Measurements from ENCODE around the gene DRAM1.
A peak's percentile ranks its signal among the peaks of the same experiment; 100 is the strongest.
"Not testable (repeated sequence)": the region's sequence is repeated elsewhere in the genome, so short reads cannot be mapped to it uniquely, and the experiment has no call there.

Gene DRAM1, protein sequence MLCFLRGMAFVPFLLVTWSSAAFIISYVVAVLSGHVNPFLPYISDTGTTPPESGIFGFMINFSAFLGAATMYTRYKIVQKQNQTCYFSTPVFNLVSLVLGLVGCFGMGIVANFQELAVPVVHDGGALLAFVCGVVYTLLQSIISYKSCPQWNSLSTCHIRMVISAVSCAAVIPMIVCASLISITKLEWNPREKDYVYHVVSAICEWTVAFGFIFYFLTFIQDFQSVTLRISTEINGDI

GRCh38 chr12:101876861-101877805 is at the start of gene DRAM1:
Gene DRAM1 (plus strand): TSS chr12:101877580. CDS start chr12:101877790, 210 bp downstream.
- peak; percentile 83 for DNase-seq

DNA sequence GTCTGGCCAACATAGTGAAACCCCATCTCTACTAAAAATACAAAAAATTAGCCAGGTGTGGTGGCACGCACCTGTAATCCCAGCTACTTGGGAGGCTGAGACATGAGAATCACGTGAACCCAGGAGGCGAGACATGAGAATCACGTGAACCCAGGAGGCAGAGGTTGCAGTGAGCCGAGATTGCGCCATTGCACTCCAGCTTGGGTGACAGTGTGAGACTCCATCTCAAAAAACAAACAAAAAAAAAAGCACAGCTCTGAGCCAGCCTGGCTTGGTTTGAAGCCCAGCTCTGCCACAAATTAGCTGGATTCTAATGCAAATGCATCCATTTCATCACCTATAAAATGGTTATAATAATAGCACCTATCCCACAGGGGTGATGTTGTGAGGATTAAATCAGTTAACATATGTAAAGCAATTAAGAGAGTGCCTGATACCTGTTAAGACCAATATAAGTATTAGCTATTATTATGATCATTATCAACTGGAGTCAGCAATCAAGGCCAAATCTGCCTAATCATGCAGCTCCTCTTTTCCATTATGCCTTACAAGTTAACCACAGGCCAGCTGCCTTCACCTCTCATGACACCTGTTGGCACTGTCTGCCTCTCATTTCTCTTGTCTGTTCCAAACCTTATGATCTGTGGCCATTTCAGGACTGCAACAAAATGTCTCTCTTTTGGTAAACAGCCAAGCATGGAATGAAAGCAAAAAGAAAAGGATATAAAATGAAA is 48.8 kb upstream of the DRAM1 start:
- DNase-seq: no peak

- DNase-seq: no peak
Observed at GRCh38 chr12:101829639-101830366, 47.6 kb upstream of the DRAM1 start.

GRCh38 chr12:101830367-101831325 is 46.7 kb upstream of the DRAM1 start, which contains the start of gene GNPTAB:
Gene GNPTAB (minus strand): TSS chr12:101830959. CDS start chr12:101830675, 284 bp downstream.
- DNase-seq: peak; percentile 97

GRCh38 chr12:101832030-101832429 is 45.4 kb upstream of the DRAM1 start:
- no peak for DNase-seq

- DNase-seq: no peak
Observed at GRCh38 chr12:101838628-101839323, 38.6 kb upstream of the DRAM1 start.

DNA sequence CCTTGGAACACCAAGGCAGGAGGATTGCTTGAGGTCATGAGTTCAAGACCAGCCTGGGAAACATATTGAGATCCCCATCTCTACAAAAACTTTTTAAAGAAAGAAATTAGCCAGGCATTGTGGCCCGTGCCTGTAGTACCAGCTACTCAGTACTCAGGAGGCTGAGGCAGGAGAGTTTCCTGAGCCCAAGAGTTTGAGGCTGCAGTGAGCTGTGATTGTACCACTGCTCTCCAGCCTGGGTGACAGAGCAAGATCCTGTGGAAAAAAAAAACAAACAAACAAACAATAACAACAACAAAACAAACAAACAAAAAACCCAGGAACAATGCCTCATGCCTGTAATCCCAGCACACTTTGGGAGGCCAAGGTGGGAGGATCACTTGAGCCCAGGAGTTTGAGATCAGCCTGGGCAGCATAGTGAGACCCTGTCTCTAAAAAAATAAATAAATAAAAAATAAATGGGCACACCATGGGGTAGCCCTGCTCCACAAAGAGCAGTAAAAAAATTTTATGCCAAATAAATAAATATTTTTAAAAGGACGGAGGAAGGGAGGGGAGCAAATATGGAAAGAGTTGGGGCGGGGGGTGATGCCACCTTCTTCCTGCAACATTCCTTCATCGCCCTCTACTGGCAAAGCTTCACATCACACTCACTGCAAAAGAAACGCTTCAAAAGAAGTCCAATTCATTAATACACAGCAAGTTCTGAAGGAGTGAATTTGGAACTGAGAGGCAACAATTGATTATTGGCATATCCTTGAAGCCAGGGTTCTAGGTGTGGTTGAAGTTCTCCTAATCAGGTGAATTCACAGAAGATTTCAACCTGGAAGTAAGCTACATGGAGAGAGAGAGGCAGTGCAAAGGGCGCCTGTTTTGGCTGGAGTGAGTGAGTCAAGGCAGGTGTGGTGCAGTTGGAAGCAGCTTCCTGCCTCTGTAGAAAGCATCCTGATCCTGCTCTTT is 37.8 kb upstream of the DRAM1 start:
- peak; percentile 74 for DNase-seq

DNA sequence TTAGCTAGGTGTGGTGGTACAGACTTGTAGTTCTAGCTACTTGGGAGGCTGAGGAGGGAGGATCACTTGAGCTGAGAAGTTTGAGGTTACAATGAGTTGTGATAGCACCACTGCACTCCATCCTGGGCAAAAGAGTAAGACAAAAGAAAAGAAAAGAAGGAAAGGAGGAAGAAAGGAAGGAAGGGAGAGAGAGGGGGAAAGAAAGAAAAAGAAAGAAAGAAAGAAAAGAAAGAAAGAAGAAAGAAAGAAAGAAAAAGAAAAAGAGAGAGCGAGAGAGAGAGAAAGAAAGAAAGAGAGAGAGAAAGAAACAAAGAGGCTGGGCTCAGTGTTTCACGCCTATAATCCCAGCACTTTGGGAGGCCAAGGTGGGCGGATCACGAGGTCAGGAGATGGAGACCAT is 36.3 kb upstream of the DRAM1 start:
- no peak for DNase-seq

DNA sequence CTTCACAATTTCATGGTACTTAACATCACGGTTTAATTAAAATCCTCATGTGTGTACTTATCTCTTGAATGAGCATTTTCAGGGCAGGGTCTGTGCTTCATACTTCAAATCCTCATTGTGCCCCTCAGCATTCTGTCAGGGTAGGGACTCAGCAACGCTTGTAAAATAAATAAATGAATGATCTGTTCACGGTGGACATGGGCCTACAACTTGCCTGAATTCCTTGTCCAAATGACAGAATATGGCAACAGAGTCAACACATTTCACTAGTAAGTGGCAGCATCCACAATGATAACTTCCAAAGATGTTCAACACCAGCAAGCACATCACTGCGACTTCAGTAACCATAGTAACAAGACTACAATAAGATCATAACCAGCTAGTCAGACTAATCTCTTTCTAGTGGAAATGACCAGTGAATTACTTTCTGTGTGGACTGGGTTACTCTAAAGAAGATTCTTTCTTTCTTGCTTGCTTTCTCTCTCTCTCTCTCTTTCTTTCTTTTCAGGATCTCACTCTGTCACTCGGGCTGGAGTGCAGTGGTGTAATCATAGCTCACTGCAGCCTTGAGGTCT is 32.2 kb upstream of the DRAM1 start:
- no peak for DNase-seq

DNA sequence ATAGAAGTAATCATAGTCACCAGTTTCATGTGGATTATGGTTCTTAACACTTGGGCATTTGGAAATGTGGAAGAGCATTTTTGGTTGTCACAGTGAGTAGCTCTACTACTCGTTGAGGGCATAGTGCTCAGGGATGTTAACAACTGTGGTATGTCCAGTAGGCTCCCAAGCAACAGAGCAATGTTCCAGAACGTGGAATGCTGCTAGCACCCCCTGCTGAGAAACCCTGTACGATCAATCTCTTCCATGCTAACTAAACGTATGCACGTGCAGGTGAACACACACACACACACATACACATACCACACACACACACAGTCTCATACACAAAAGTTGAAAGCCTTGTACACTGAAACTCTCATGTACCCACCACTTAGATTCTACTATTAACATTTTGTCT is 30.1 kb upstream of the DRAM1 start:
- no peak for DNase-seq

DNA sequence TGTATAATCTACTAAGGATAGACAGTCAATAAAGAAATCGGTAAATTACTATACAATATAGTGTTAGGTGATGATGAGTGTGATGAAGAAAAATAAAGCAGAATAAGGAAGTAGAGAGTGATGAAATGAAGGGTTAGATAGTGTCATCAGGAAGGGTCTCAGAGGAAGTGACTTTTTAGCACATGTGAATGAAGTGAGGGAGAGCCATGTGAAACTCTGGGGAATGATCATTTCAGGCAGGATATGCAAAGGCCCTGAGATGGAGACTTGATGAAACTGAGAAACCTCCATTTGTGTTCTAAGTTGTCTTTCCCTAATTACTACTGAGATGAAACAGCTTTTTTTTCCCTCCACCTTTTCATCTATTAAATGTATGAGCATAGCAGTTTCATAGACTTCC is 27.2 kb upstream of the DRAM1 start:
- no peak for DNase-seq

- no peak for DNase-seq
Observed at GRCh38 chr12:101852998-101853397, 24.4 kb upstream of the DRAM1 start.

DNA sequence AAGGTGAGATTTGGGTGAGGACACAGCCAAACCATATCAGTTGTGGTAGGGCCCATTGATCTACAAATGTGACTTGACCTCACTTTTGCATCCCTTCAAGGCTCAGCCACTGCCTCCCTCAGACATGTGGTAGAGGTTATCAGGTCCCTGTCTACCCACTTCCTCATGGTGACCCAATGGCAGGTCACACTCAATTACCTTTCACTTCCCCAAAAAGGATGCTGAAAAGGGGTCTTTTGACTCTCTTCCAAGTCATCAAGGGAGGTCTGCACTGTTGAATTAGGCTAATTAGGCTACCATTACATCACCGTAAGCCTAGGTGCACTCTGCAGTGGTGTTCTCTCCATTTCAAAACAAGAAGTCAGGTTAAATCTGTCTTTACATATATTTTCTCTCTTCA is 22.6 kb upstream of the DRAM1 start:
- no peak for DNase-seq

- no peak for DNase-seq
Observed at GRCh38 chr12:101855364-101855884, 22.0 kb upstream of the DRAM1 start.

- DNase-seq: no peak
Observed at GRCh38 chr12:101855976-101856375, 21.4 kb upstream of the DRAM1 start.

DNA sequence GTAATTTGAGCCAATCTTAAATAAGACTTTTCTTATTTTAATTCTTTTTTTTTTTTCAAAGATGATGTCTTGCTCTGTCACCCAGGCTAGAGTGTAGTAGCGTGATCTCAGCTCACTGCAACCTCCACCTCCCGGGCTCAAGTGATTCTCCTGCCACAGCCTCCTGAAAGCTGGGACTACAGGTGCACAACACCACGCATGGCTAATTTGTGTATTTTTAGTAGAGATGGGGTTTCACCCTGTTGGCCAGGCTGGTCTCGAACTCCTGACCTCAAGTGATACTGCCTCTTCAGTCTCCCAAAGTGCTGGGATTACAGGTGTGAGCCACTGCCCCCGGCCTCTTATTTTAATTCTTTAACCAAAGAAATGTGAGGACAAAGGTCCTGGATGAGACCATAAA is 20.8 kb upstream of the DRAM1 start:
- not testable (repeated sequence) for DNase-seq

DNA sequence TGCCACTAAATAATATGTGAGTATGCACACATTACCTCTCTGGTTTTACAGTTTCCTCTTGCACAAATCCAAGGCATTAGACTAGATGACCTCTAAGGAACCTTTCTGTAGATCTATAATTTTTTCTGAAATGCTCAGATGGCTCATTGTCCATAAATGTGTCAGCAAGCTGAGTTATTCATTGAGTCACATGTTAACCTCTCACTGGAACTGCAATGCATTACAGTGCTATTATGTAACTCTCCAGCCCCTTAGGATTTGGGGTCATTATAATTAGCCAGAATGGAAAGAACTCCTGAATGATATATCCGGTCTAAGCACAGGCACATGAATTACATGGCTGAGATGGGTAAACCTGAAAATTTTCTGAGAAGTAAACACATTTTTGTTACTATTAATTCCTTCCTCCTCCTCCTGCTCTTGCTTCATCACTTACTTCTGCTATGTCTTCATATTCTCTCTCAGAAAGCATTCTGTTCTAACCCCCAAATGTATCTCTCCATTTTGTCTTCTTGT is 20.3 kb upstream of the DRAM1 start:
- peak; percentile 34 for DNase-seq

DNA sequence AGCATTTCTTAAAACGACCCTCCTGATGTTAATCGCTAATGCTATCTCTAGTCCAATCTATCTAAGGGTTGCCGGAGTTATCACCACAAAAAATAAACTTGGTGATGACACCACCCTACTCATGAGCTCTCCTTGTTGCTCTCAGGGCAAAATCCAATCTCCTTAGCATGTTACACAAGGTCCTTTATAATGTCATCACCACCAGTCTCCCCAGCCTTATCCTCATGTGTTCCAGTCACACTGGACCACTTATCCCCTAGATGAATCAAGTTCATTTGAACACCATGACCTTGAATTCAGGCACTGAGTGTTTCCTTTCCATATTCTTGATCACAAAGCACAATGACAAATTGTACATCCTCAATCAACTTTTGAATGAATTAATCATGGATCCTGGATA is 19.0 kb upstream of the DRAM1 start:
- no peak for DNase-seq
